Measurements from ENCODE around the gene CDKAL1.

DNA sequence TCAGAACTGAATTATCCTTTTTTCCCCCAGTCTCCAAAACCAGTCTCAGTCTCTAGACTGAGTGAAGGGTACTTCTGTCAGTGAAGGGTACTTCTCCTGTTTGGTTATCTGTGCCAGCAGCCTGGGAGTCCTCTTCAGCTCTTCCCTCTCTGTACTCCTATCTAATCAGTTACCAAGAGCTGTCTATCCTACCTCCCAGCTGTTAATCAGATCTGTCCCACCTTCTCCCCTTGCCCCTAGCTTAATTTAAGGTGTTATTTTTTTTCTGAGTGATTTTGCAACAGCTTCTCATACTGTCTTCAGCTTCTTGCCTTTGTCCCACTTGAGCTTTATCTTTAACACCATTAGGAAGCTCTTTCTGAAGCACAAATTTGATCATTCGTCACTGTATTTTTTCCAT lies 567.4 kb downstream of the CDKAL1 start:
- TF ChIP-seq, protein P1, sequence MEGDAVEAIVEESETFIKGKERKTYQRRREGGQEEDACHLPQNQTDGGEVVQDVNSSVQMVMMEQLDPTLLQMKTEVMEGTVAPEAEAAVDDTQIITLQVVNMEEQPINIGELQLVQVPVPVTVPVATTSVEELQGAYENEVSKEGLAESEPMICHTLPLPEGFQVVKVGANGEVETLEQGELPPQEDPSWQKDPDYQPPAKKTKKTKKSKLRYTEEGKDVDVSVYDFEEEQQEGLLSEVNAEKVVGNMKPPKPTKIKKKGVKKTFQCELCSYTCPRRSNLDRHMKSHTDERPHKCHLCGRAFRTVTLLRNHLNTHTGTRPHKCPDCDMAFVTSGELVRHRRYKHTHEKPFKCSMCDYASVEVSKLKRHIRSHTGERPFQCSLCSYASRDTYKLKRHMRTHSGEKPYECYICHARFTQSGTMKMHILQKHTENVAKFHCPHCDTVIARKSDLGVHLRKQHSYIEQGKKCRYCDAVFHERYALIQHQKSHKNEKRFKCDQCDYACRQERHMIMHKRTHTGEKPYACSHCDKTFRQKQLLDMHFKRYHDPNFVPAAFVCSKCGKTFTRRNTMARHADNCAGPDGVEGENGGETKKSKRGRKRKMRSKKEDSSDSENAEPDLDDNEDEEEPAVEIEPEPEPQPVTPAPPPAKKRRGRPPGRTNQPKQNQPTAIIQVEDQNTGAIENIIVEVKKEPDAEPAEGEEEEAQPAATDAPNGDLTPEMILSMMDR (conservative IDR thresholded peaks at IDR 0.05; ENCODE audit: low read depth, low read length) = no peak
- TF ChIP-seq EZH2 (IDR thresholded peaks at IDR 0.05; ENCODE audit: low read length, unreplicated experiment) (no peak), EZH2phosphoT487 (IDR thresholded peaks at IDR 0.05; ENCODE audit: borderline replicate concordance, low read length) (no peak)
